Activated CD8-positive, alpha-beta memory T cell treated with anti-CD3 and anti-CD28 coated beads for 36 hours (primary cell): ENCODE data around the gene TBCEL. TPM values are rescaled to one million over a fixed set of nuclear protein-coding genes. Genes with fewer than 3 reads are reported as not detected.
"Not testable (repeated sequence)": the region's sequence is repeated elsewhere in the genome, so short reads cannot be mapped to it uniquely, and the experiment has no call there.

Source experiments
- CTCF ChIA-PET: fragments of 350-600 bp; sonication (Branson Sonifier 250); formaldehyde crosslinking; loops from one replicate; lab custom pipeline; 2021; ENCODE audit warnings: antibody characterized with exemption; lab: Charles Lee
- POLR2A ChIA-PET: fragments of 350-600 bp; sonication (Branson Sonifier 250); formaldehyde crosslinking; loops from one replicate; lab custom pipeline; 2021; ENCODE audit warnings: antibody characterized with exemption; lab: Charles Lee
- total RNA-seq, 2 experiments: library from RNA; stranded (reverse); gene quantifications; one replicate each; pipeline ENCODE4 v1.2.3, GENCODE V29; 2021

The TBCEL gene
- total RNA-seq, 2 experiments from 2014 or later, result 10.7 to 11.0 TPM

GRCh38 chr11:121091492-121092152 lies 67.7 kb downstream of the TBCEL start:
- POLR2A ChIA-PET, result no interaction called here
- CTCF ChIA-PET, result no interaction called here

GRCh38 chr11:121095561-121095960 lies 71.7 kb downstream of the TBCEL start:
- POLR2A ChIA-PET, result no interaction called here
- CTCF ChIA-PET, result no interaction called here

- CTCF ChIA-PET, result no interaction called here
- POLR2A ChIA-PET, result no interaction called here
These were observed 75.5 kb downstream of the TBCEL start for GRCh38 chr11:121099364-121099763.

DNA sequence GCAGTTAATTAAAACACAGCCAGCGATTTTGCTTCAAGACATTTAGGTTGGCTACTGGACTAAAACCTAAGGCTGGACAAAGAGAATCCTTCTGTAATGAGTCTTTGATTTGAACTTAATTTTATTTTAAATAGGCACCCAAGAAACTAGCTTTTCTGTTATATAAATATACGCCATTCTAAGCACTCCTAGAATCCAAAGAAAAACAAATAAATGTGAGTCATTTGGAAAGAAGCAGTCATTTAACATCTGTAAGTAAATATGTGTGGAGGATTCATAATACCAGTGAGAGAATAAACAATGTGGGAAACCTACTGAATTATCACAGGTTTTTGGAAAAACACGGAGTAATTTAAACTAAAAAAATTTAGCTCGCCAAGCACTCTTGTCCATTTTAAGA lies 76.0 kb downstream of the TBCEL start:
- CTCF ChIA-PET, result no interaction called here
- POLR2A ChIA-PET, result no interaction called here

GRCh38 chr11:121100943-121101342 lies 77.0 kb downstream of the TBCEL start, which contains the start of gene TECTA:
TECTA (plus strand) TSS chr11:121101243; CDS start chr11:121102666, 1,423 bp downstream.
- CTCF ChIA-PET, result no interaction called here
- POLR2A ChIA-PET, result no interaction called here

- POLR2A ChIA-PET, result no interaction called here
- CTCF ChIA-PET, result no interaction called here
These were observed 80.4 kb downstream of the TBCEL start for GRCh38 chr11:121104312-121104762.

DNA sequence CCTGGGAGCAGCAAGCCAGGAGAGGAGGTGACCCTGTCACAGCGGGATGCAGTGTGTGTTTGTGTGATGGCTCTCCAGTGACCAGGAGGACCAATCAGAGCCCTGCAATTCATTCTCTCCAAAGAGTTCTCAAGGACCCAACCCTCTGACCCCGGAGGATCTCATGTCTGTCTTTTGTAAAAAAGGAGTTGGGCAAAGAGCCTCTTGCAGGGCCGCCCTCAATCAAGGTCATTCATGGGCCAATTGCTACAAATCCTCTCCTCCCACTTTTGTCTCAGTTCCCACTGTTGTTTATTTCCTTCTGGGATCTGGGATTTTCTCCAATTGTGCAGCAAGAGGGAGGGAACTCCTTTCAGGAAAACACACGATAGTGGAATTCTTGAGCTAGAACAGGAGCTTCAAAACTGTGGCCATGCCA lies 81.2 kb downstream of the TBCEL start:
- ChIA-PET CTCF (no interaction called here), POLR2A (no interaction called here)

GRCh38 chr11:121105481-121106195 lies 81.7 kb downstream of the TBCEL start:
- ChIA-PET CTCF (no interaction called here), POLR2A (no interaction called here)

DNA sequence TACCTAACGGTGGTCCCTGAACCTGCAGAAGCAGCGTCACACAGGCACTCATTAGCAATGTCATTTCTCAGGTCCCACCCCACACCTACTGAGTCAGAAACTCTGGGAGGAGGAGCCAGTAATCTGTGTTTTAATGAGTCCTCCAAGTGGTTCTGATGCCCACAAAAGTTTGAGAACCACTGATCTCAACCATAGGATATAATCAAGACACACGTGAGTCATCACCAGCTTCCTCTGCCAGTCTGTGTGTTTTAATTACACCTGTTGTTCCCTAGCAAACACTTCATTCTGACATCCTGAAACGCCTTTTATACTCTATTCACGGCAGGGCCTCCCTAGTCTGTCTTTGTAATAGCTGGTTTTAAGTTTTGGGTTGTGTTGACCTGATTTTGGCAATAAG lies 82.9 kb downstream of the TBCEL start:
- CTCF ChIA-PET, result no interaction called here
- POLR2A ChIA-PET, result no interaction called here

DNA sequence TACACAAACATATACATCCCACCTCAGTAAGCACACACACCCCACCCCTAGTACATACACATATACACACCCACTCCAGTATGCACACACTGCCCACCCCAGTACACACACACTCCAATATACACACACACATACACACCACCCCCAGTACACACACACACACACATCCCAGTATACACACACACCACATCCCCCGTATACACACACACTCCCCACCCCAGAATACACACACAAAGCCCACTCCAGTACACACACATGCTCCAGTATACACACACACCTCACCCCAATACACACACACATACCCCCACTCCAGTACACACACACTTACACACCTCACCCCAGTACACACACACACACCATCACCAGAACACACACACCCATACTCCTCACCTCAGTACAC lies 84.5 kb downstream of the TBCEL start:
- CTCF ChIA-PET, result no interaction called here
- POLR2A ChIA-PET, result no interaction called here

DNA sequence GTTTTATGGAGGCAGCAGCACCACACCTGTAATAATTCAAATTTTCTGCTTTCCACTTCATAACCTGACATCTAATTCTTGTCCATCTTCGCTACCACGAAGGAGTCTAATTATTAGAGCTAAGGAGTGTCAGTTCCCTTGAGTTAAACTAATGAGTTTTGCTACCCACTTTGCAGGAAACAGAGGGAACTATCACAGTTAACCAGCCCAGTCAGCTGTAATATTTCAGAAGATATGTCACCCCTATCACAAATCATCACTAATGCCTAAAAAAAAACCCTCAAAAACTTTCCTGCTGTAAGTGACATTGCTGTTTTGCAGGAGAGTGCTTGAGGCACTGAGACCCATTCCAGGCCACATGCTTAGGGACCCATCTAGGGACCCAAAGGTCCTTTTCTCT lies 85.6 kb downstream of the TBCEL start:
- POLR2A ChIA-PET, result no interaction called here
- CTCF ChIA-PET, result no interaction called here

- CTCF ChIA-PET, result no interaction called here
- POLR2A ChIA-PET, result no interaction called here
These were observed 86.1 kb downstream of the TBCEL start for GRCh38 chr11:121109916-121110586.

GRCh38 chr11:121110871-121111724 lies 87.2 kb downstream of the TBCEL start:
- CTCF ChIA-PET, result interaction anchor here (0.5 kb wide), 1 partner anchor 43 kb away, joined by 3 read pairs; no protein-coding TSS in a partner anchor
- POLR2A ChIA-PET, result no interaction called here

DNA sequence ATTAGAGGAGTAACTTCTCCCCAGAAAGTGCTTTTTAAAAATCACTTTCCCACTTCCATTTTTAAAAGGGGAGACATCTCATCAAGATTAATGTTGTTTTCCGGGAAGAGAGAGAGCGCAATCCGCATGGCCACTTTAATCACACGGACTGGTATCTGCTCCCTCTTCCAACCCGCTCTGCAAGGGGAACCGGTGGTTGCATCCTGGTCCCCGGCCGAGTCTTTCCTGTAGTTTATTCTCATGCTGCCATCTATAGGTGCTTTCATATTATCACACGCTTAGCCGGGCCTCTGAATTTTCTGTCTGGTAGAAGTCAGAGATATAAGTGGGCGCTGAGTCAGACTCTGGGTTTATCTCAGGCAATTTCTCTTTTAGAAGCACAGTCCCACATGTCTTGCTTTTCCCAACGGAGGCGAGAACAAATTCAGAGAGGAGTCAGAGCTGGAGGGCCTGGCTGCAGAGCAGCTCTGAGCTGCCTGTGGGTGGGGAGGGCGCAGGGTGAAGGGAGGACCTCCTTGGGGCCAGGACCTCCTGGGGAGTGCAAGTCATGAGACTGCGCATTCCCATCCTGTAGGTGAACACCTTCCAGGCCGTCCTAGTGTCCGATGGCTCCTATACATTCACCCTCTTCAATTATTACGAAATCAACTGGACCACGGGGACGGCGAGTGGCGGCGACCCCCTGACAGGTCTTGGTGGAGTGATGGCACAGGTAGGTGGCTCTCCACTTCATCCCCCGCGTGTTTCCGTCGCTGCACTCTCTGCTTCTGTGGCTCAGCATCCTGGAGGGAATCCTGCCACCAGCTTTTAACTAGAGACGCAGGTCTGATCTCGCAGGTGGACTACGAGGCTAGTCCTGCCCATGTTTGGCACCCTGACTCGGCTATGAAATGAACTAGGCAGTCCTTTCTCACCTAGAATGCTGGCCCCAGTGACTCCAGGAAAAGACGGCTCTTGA lies 88.9 kb downstream of the TBCEL start:
- POLR2A ChIA-PET, result no interaction called here

GRCh38 chr11:121113611-121114010 lies 89.7 kb downstream of the TBCEL start:
- CTCF ChIA-PET, result no interaction called here
- POLR2A ChIA-PET, result no interaction called here

More for the DNA sequence above, 88.9 kb downstream of the TBCEL start:
- CTCF ChIA-PET, result no interaction called here

DNA sequence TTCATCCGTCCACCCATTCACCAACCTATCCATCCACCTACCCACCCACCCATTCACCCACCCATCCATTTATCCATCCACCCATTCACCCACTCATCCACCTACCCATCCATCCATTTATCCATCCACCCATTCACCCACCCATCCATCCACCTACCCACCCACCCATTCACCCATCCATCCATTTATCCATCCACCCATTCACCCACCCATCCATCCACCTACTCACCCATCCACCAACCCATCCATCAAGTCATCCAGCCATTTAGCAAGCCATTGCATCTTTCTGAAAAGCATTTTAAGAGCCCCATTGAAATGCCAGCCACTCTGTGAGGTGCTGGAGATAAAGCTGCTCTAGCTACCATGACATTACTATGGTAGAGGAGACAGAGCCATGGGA lies 91.1 kb downstream of the TBCEL start:
- CTCF ChIA-PET, POLR2A ChIA-PET: not testable (repeated sequence)

GRCh38 chr11:121117788-121118187 lies 93.9 kb downstream of the TBCEL start:
- ChIA-PET POLR2A (no interaction called here), CTCF (no interaction called here)

DNA sequence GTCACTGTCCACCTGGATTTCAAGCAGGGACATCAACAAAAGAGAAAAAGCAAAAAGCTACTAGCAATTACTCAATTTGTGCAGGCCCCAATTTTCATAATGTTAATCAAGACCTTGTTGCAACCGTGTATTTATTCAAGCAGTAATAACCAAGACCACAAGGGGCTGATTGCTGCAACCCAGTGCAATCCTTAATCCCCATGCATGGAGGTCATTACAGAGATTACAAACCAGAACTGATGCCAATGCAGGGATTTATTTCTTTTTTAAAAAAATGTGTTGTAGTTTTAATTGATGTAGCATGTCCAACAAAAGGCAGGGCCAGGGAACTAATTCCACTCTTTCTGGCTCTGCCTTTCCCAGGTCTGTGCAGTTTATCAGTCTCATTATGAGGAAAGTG lies 95.5 kb downstream of the TBCEL start:
- ChIA-PET POLR2A (no interaction called here), CTCF (no interaction called here)
